ENCODE results near the gene EDAR. TPM values are rescaled to one million over a fixed set of nuclear protein-coding genes. Genes with fewer than 3 reads are reported as not detected.

The EDAR gene
- total and polyA plus RNA-seq, 9 of the 15 experiments (the other 6 are each of a cell fraction or from before 2014, with no cell fraction given), result 0.01 TPM; not detected in 8

GRCh38 chr2:108944601-108945331 is 44.3 kb downstream of the EDAR start (continued):
- TF ChIP-seq, protein P1, sequence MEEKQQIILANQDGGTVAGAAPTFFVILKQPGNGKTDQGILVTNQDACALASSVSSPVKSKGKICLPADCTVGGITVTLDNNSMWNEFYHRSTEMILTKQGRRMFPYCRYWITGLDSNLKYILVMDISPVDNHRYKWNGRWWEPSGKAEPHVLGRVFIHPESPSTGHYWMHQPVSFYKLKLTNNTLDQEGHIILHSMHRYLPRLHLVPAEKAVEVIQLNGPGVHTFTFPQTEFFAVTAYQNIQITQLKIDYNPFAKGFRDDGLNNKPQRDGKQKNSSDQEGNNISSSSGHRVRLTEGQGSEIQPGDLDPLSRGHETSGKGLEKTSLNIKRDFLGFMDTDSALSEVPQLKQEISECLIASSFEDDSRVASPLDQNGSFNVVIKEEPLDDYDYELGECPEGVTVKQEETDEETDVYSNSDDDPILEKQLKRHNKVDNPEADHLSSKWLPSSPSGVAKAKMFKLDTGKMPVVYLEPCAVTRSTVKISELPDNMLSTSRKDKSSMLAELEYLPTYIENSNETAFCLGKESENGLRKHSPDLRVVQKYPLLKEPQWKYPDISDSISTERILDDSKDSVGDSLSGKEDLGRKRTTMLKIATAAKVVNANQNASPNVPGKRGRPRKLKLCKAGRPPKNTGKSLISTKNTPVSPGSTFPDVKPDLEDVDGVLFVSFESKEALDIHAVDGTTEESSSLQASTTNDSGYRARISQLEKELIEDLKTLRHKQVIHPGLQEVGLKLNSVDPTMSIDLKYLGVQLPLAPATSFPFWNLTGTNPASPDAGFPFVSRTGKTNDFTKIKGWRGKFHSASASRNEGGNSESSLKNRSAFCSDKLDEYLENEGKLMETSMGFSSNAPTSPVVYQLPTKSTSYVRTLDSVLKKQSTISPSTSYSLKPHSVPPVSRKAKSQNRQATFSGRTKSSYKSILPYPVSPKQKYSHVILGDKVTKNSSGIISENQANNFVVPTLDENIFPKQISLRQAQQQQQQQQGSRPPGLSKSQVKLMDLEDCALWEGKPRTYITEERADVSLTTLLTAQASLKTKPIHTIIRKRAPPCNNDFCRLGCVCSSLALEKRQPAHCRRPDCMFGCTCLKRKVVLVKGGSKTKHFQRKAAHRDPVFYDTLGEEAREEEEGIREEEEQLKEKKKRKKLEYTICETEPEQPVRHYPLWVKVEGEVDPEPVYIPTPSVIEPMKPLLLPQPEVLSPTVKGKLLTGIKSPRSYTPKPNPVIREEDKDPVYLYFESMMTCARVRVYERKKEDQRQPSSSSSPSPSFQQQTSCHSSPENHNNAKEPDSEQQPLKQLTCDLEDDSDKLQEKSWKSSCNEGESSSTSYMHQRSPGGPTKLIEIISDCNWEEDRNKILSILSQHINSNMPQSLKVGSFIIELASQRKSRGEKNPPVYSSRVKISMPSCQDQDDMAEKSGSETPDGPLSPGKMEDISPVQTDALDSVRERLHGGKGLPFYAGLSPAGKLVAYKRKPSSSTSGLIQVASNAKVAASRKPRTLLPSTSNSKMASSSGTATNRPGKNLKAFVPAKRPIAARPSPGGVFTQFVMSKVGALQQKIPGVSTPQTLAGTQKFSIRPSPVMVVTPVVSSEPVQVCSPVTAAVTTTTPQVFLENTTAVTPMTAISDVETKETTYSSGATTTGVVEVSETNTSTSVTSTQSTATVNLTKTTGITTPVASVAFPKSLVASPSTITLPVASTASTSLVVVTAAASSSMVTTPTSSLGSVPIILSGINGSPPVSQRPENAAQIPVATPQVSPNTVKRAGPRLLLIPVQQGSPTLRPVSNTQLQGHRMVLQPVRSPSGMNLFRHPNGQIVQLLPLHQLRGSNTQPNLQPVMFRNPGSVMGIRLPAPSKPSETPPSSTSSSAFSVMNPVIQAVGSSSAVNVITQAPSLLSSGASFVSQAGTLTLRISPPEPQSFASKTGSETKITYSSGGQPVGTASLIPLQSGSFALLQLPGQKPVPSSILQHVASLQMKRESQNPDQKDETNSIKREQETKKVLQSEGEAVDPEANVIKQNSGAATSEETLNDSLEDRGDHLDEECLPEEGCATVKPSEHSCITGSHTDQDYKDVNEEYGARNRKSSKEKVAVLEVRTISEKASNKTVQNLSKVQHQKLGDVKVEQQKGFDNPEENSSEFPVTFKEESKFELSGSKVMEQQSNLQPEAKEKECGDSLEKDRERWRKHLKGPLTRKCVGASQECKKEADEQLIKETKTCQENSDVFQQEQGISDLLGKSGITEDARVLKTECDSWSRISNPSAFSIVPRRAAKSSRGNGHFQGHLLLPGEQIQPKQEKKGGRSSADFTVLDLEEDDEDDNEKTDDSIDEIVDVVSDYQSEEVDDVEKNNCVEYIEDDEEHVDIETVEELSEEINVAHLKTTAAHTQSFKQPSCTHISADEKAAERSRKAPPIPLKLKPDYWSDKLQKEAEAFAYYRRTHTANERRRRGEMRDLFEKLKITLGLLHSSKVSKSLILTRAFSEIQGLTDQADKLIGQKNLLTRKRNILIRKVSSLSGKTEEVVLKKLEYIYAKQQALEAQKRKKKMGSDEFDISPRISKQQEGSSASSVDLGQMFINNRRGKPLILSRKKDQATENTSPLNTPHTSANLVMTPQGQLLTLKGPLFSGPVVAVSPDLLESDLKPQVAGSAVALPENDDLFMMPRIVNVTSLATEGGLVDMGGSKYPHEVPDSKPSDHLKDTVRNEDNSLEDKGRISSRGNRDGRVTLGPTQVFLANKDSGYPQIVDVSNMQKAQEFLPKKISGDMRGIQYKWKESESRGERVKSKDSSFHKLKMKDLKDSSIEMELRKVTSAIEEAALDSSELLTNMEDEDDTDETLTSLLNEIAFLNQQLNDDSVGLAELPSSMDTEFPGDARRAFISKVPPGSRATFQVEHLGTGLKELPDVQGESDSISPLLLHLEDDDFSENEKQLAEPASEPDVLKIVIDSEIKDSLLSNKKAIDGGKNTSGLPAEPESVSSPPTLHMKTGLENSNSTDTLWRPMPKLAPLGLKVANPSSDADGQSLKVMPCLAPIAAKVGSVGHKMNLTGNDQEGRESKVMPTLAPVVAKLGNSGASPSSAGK (IDR thresholded peaks at IDR 0.05), result no peak
- TF ChIP-seq RAD21 (CRISPR knock-in tag; conservative IDR thresholded peaks at IDR 0.05 in 1 of 2, IDR thresholded peaks at IDR 0.05 in 1 of 2), result peak in 1 of 2 experiments; percentile 31; a peak in 2 of 4 replicates
- no peak for TF ChIP-seq ZNF143 (CRISPR knock-in tag; IDR thresholded peaks at IDR 0.05)
- TF ChIP-seq PRPF4 (IDR thresholded peaks at IDR 0.05; ENCODE audit: insufficient read depth, low read depth, low read length, poor library complexity, severe bottlenecking), result no peak
- TF ChIP-seq, protein P2, sequence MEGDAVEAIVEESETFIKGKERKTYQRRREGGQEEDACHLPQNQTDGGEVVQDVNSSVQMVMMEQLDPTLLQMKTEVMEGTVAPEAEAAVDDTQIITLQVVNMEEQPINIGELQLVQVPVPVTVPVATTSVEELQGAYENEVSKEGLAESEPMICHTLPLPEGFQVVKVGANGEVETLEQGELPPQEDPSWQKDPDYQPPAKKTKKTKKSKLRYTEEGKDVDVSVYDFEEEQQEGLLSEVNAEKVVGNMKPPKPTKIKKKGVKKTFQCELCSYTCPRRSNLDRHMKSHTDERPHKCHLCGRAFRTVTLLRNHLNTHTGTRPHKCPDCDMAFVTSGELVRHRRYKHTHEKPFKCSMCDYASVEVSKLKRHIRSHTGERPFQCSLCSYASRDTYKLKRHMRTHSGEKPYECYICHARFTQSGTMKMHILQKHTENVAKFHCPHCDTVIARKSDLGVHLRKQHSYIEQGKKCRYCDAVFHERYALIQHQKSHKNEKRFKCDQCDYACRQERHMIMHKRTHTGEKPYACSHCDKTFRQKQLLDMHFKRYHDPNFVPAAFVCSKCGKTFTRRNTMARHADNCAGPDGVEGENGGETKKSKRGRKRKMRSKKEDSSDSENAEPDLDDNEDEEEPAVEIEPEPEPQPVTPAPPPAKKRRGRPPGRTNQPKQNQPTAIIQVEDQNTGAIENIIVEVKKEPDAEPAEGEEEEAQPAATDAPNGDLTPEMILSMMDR (IDR thresholded peaks at IDR 0.05 in 2 of 3, conservative IDR thresholded peaks at IDR 0.05 in 1 of 3; ENCODE audit: insufficient read depth in 2 of 3, low read depth in 1 of 3, low read length in 3 of 3), result peak in 2 of 3 experiments; percentile 29 to 38; a peak in 3 of 6 replicates
- TF ChIP-seq PHB2 (IDR thresholded peaks at IDR 0.05; ENCODE audit: low read depth), result no peak

Data from K562 (cell line).